B cell (primary cell): ENCODE results near the gene BLOC1S3.
"Not testable (repeated sequence)": the region's sequence is repeated elsewhere in the genome, so short reads cannot be mapped to it uniquely, and the experiment has no call there.

Experiments used
- EZH2 ChIP-seq: IDR thresholded peaks from 2 replicates; pipeline ENCODE4 v1.6.1; 2012; ENCODE audit warnings: borderline replicate concordance, low read depth, mild to moderate bottlenecking, moderate library complexity, low read length; ENCODE audit not compliant: insufficient read depth, poor library complexity, severe bottlenecking
- TF ChIP-seq, protein P1 (sequence below): fragments of 200-600 bp; IDR thresholded peaks from one replicate; pipeline ENCODE4 v1.8.0; 2022; ENCODE audit warnings: antibody characterized with exemption, mild to moderate bottlenecking

DNA sequence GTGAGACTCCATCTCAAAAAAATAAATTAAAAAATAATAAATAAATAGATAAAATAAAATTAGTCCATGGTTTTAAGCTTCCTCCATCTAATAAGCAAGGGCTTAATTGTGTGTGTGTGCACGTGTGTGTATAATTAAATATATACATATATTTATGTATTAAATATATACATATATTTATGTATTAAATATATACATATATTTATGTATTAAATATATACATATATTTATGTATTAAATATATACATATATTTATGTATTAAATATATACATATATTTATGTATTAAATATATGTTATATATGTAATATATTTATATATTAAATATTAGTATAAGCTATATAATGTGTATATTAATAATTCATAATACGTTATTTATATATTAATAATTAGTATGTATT, 50.5 kb downstream of the BLOC1S3 start:
- TF ChIP-seq, protein P1, sequence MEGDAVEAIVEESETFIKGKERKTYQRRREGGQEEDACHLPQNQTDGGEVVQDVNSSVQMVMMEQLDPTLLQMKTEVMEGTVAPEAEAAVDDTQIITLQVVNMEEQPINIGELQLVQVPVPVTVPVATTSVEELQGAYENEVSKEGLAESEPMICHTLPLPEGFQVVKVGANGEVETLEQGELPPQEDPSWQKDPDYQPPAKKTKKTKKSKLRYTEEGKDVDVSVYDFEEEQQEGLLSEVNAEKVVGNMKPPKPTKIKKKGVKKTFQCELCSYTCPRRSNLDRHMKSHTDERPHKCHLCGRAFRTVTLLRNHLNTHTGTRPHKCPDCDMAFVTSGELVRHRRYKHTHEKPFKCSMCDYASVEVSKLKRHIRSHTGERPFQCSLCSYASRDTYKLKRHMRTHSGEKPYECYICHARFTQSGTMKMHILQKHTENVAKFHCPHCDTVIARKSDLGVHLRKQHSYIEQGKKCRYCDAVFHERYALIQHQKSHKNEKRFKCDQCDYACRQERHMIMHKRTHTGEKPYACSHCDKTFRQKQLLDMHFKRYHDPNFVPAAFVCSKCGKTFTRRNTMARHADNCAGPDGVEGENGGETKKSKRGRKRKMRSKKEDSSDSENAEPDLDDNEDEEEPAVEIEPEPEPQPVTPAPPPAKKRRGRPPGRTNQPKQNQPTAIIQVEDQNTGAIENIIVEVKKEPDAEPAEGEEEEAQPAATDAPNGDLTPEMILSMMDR: not testable (repeated sequence)
- TF ChIP-seq EZH2: not testable (repeated sequence)
